GM12878 (cell line): Measurements from ENCODE around the gene KCNK1.

Source experiments
- CHD2 ChIP-seq: IDR thresholded peaks from 2 replicates; pipeline ENCODE4 v1.6.1; 2011; ENCODE audit warnings: low read depth, low read length, improper control_type of control experiment, borderline replicate concordance
- YY1 ChIP-seq: IDR thresholded peaks from 2 replicates; pipeline ENCODE4 v1.6.1; 2011; ENCODE audit warnings: low read depth, mild to moderate bottlenecking, low read length
- TF ChIP-seq, protein P1 (sequence below), 3 experiments: IDR thresholded peaks in 2 of 3; conservative IDR thresholded peaks in 1 of 3; 2 replicates each; pipeline ENCODE4 v1.5.1; 2011; ENCODE audit warnings: low read depth in 3 of 3, low read length in 3 of 3, mild to moderate bottlenecking in 3 of 3, control low read depth in 2 of 3, moderate library complexity in 2 of 3, inconsistent platforms in 1 of 3, mixed read lengths in 1 of 3; ENCODE audit not compliant: control insufficient read depth in 2 of 3, insufficient read depth in 1 of 3; ENCODE audit errors: extremely low read depth in 1 of 3
- TF ChIP-seq, protein P2 (sequence below): IDR thresholded peaks from 2 replicates; pipeline ENCODE4 v1.6.1; 2012; ENCODE audit warnings: improper control_type of control experiment, low read depth, low read length; ENCODE audit not compliant: insufficient replicate concordance

DNA sequence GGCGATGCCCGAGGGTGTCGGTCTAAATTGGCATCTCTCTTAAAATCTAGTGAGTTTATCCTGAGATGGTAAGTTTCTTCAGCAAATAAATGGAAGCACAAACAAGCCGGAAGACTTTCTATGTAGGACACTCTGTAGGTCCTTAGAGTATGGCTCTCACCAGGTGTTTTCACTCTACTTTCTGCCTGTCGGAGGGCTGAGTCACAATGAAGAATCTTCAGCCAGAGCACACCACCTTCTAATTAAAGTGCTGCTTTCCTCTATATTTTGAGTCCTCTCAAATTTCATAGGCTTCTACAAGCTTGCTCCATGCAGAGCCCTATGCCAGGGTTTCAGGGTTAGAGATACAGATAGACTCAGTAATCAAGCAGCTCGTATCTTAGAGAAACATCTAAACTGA is 27.1 kb downstream of the KCNK1 start:
- TF ChIP-seq YY1 (no peak), CHD2 (no peak)
- TF ChIP-seq, protein P1, sequence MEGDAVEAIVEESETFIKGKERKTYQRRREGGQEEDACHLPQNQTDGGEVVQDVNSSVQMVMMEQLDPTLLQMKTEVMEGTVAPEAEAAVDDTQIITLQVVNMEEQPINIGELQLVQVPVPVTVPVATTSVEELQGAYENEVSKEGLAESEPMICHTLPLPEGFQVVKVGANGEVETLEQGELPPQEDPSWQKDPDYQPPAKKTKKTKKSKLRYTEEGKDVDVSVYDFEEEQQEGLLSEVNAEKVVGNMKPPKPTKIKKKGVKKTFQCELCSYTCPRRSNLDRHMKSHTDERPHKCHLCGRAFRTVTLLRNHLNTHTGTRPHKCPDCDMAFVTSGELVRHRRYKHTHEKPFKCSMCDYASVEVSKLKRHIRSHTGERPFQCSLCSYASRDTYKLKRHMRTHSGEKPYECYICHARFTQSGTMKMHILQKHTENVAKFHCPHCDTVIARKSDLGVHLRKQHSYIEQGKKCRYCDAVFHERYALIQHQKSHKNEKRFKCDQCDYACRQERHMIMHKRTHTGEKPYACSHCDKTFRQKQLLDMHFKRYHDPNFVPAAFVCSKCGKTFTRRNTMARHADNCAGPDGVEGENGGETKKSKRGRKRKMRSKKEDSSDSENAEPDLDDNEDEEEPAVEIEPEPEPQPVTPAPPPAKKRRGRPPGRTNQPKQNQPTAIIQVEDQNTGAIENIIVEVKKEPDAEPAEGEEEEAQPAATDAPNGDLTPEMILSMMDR (IDR thresholded peaks at IDR 0.05 in 2 of 3, conservative IDR thresholded peaks at IDR 0.05 in 1 of 3; ENCODE audit: control insufficient read depth in 2 of 3, extremely low read depth in 1 of 3, insufficient read depth in 1 of 3, low read depth in 3 of 3, low read length in 3 of 3) = no peak
- TF ChIP-seq, protein P2, sequence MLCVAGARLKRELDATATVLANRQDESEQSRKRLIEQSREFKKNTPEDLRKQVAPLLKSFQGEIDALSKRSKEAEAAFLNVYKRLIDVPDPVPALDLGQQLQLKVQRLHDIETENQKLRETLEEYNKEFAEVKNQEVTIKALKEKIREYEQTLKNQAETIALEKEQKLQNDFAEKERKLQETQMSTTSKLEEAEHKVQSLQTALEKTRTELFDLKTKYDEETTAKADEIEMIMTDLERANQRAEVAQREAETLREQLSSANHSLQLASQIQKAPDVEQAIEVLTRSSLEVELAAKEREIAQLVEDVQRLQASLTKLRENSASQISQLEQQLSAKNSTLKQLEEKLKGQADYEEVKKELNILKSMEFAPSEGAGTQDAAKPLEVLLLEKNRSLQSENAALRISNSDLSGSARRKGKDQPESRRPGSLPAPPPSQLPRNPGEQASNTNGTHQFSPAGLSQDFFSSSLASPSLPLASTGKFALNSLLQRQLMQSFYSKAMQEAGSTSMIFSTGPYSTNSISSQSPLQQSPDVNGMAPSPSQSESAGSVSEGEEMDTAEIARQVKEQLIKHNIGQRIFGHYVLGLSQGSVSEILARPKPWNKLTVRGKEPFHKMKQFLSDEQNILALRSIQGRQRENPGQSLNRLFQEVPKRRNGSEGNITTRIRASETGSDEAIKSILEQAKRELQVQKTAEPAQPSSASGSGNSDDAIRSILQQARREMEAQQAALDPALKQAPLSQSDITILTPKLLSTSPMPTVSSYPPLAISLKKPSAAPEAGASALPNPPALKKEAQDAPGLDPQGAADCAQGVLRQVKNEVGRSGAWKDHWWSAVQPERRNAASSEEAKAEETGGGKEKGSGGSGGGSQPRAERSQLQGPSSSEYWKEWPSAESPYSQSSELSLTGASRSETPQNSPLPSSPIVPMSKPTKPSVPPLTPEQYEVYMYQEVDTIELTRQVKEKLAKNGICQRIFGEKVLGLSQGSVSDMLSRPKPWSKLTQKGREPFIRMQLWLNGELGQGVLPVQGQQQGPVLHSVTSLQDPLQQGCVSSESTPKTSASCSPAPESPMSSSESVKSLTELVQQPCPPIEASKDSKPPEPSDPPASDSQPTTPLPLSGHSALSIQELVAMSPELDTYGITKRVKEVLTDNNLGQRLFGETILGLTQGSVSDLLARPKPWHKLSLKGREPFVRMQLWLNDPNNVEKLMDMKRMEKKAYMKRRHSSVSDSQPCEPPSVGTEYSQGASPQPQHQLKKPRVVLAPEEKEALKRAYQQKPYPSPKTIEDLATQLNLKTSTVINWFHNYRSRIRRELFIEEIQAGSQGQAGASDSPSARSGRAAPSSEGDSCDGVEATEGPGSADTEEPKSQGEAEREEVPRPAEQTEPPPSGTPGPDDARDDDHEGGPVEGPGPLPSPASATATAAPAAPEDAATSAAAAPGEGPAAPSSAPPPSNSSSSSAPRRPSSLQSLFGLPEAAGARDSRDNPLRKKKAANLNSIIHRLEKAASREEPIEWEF = no peak
